HepG2 (cell line): ENCODE results near the gene TPGS1. TPM values are rescaled to one million over a fixed set of nuclear protein-coding genes. Genes with fewer than 3 reads are reported as not detected.

Experiments used
- ERF ChIP-seq: IDR thresholded peaks from 2 replicates; pipeline ENCODE4 v1.6.1; 2018; ENCODE audit warnings: missing biosample characterization, missing genetic modification reagents
- HMG20A ChIP-seq: IDR thresholded peaks from 2 replicates; pipeline ENCODE4 v1.6.1; 2016; ENCODE audit warnings: borderline replicate concordance
- KDM6A ChIP-seq: IDR thresholded peaks from 2 replicates; pipeline ENCODE4 v1.6.1; 2016; ENCODE audit warnings: low read depth
- NR1H2 ChIP-seq: sonication (generic); formaldehyde crosslinking; IDR thresholded peaks from 2 replicates; pipeline ENCODE4 v1.8.1; 2022; ENCODE audit warnings: low read depth, missing genetic modification reagents, borderline replicate concordance
- PCBP2 ChIP-seq: fragments of 200-400 bp; formaldehyde crosslinking; optimal IDR thresholded peaks from 2 replicates; pipeline ENCODE3; 2018; ENCODE audit warnings: low read length, low read depth; ENCODE audit not compliant: poor library complexity, severe bottlenecking
- PHF20 ChIP-seq: sonication (generic); formaldehyde crosslinking; IDR thresholded peaks from 2 replicates; pipeline ENCODE4 v1.5.0; 2020; ENCODE audit warnings: mild to moderate bottlenecking, missing genetic modification reagents
- RFX1 ChIP-seq: fragments of 450-650 bp; IDR thresholded peaks from 2 replicates; pipeline ENCODE4 v1.6.1; 2017
- RFX3 ChIP-seq: IDR thresholded peaks from 2 replicates; pipeline ENCODE4 v1.6.1; 2016; ENCODE audit warnings: missing biosample characterization, missing genetic modification reagents
- RXRB ChIP-seq: IDR thresholded peaks from 2 replicates; pipeline ENCODE4 v1.6.1; 2016; ENCODE audit warnings: borderline replicate concordance, missing genetic modification reagents, missing compliant biosample characterization
- ZMYM3 ChIP-seq: sonication (generic); formaldehyde crosslinking; IDR thresholded peaks from 2 replicates; pipeline ENCODE4 v1.5.1; 2020; ENCODE audit warnings: mild to moderate bottlenecking, missing genetic modification reagents
- ZNF7 ChIP-seq: IDR thresholded peaks from 2 replicates; pipeline ENCODE4 v1.6.1; 2016; ENCODE audit warnings: missing biosample characterization, missing genetic modification reagents
- ZNF775 ChIP-seq: sonication (generic); formaldehyde crosslinking; IDR thresholded peaks from 2 replicates; pipeline ENCODE4 v1.4.0; 2020; ENCODE audit warnings: missing genetic modification reagents, mild to moderate bottlenecking, moderate library complexity, borderline replicate concordance
- ZNF891 ChIP-seq: sonication (generic); formaldehyde crosslinking; IDR thresholded peaks from 2 replicates; pipeline ENCODE4 v1.5.0; 2020; ENCODE audit warnings: mild to moderate bottlenecking, missing genetic modification reagents
- ZSCAN31 ChIP-seq: sonication (generic); formaldehyde crosslinking; IDR thresholded peaks from 2 replicates; pipeline ENCODE4 v1.5.0; 2020; ENCODE audit warnings: low read depth, mild to moderate bottlenecking, missing genetic modification reagents
- polyA plus RNA-seq, 8 experiments: library from polyadenylated mRNA; depleted of rRNA in 3 of 8; stranded (reverse) in 7 of 8; unstranded in 1 of 8; fragments of >200 nt; fragmentation: Illumina TruSeq in 4 of 8; extraction: Trizol in 4 of 8; gene quantifications; 2 replicates each; pipeline versions ENCODE4 v1.2.1 to v1.2.3, GENCODE V29; 2011 to 2016; ENCODE audit warnings: low read depth in 4 of 8, missing spikeins in 1 of 8, mixed read lengths in 1 of 8; ENCODE audit not compliant: insufficient read depth in 1 of 8
- total RNA-seq, 5 experiments: library from RNA; depleted of rRNA; stranded (reverse); fragments of >200 nt; fragmentation: Illumina TruSeq; extraction: Trizol; gene quantifications; 2 replicates each; pipeline ENCODE4 v1.2.3, GENCODE V29; 2016; ENCODE audit warnings: low read depth in 1 of 5
- TF ChIP-seq, protein P1 (sequence below): sonication (generic); formaldehyde crosslinking; IDR thresholded peaks from 2 replicates; pipeline ENCODE4 v1.8.0; 2022; ENCODE audit warnings: missing genetic modification reagents, mild to moderate bottlenecking, inconsistent platforms, borderline replicate concordance
- TF ChIP-seq, protein P2 (sequence below): sonication (generic); formaldehyde crosslinking; IDR thresholded peaks from 2 replicates; pipeline ENCODE4 v1.8.1; 2022; ENCODE audit warnings: low read depth, mild to moderate bottlenecking, missing genetic modification reagents
- TF ChIP-seq, protein P3 (sequence below), 2 experiments: IDR thresholded peaks; 2 replicates each; pipeline ENCODE4 v1.6.1; 2011 to 2012; ENCODE audit warnings: low read length in 2 of 2, borderline replicate concordance in 1 of 2, low read depth in 1 of 2, mild to moderate bottlenecking in 1 of 2, moderate library complexity in 1 of 2
- TF ChIP-seq, protein P4 (sequence below): sonication (generic); formaldehyde crosslinking; IDR thresholded peaks from 2 replicates; pipeline ENCODE4 v1.5.0; 2020; ENCODE audit warnings: missing genetic modification reagents, mild to moderate bottlenecking, borderline replicate concordance

The TPGS1 gene
- total and polyA plus RNA-seq, 2 of the 13 experiments (the other 11 are each of a cell fraction or from before 2014, with no cell fraction given) = 1.1 to 6.2 TPM

DNA sequence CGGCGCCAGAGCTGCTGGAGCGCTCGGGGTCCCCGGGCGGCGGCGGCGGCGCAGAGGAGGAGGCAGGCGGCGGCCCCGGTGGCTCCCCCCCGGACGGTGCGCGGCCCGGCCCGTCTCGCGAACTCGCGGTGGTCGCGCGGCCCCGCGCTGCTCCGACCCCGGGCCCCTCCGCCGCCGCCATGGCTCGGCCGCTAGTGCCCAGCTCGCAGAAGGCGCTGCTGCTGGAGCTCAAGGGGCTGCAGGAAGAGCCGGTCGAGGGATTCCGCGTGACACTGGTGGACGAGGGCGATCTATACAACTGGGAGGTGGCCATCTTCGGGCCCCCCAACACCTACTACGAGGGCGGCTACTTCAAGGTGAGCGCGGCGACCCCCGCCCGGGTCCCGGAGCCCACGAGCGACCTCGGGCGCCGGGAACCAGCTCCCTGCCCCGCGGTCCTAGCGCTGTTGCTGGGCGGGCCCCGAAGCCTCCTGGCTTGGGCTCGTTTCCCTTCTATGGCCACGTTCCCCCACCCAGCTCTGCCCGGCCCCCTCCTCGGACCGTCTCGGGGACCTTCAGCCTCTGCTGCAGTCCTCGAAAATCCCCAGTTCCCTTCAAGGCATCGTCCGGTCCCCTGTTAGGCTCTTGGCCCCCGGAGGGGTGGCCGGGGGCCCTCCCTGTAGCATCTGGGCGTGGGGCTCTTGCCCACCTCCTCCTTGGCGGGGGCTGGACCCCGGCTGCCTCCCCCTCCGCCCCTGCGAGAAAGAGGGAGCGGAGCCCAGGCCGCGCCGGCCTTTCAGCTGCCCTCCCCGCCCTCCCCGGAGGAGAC is 24.7 kb downstream of the TPGS1 start, which contains the start of gene CDC34 (continued):
- TF ChIP-seq, protein P1, sequence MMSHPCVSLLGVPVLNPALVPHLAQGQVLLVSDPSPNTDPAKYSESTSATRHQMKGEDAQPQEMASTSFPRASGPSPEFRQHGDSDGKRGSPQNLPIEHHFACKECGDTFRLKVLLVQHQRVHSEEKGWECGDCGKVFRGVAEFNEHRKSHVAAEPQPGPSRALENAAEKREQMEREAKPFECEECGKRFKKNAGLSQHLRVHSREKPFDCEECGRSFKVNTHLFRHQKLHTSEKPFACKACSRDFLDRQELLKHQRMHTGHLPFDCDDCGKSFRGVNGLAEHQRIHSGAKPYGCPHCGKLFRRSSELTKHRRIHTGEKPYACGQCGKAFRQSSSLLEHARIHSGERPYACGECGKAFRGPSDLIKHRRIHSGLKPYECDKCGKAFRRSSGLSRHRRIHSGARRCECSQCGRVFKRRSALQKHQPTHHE (CRISPR knock-in tag) = no peak
- no peak; the same call in 1 of the 2 replicates for TF ChIP-seq ZSCAN31 (CRISPR knock-in tag)
- TF ChIP-seq ZNF775 (CRISPR knock-in tag) = no peak
- TF ChIP-seq, protein P2, sequence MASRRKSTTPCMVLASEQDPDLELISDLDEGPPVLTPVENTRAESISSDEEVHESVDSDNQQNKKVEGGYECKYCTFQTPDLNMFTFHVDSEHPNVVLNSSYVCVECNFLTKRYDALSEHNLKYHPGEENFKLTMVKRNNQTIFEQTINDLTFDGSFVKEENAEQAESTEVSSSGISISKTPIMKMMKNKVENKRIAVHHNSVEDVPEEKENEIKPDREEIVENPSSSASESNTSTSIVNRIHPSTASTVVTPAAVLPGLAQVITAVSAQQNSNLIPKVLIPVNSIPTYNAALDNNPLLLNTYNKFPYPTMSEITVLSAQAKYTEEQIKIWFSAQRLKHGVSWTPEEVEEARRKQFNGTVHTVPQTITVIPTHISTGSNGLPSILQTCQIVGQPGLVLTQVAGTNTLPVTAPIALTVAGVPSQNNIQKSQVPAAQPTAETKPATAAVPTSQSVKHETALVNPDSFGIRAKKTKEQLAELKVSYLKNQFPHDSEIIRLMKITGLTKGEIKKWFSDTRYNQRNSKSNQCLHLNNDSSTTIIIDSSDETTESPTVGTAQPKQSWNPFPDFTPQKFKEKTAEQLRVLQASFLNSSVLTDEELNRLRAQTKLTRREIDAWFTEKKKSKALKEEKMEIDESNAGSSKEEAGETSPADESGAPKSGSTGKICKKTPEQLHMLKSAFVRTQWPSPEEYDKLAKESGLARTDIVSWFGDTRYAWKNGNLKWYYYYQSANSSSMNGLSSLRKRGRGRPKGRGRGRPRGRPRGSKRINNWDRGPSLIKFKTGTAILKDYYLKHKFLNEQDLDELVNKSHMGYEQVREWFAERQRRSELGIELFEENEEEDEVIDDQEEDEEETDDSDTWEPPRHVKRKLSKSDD (CRISPR knock-in tag) = no peak
- no peak for TF ChIP-seq RFX1
- no peak for TF ChIP-seq ZMYM3 (CRISPR knock-in tag)
- TF ChIP-seq, protein P3, sequence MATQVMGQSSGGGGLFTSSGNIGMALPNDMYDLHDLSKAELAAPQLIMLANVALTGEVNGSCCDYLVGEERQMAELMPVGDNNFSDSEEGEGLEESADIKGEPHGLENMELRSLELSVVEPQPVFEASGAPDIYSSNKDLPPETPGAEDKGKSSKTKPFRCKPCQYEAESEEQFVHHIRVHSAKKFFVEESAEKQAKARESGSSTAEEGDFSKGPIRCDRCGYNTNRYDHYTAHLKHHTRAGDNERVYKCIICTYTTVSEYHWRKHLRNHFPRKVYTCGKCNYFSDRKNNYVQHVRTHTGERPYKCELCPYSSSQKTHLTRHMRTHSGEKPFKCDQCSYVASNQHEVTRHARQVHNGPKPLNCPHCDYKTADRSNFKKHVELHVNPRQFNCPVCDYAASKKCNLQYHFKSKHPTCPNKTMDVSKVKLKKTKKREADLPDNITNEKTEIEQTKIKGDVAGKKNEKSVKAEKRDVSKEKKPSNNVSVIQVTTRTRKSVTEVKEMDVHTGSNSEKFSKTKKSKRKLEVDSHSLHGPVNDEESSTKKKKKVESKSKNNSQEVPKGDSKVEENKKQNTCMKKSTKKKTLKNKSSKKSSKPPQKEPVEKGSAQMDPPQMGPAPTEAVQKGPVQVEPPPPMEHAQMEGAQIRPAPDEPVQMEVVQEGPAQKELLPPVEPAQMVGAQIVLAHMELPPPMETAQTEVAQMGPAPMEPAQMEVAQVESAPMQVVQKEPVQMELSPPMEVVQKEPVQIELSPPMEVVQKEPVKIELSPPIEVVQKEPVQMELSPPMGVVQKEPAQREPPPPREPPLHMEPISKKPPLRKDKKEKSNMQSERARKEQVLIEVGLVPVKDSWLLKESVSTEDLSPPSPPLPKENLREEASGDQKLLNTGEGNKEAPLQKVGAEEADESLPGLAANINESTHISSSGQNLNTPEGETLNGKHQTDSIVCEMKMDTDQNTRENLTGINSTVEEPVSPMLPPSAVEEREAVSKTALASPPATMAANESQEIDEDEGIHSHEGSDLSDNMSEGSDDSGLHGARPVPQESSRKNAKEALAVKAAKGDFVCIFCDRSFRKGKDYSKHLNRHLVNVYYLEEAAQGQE (IDR thresholded peaks at IDR 0.05; ENCODE audit: borderline replicate concordance in 1 of 2, low read depth in 1 of 2, low read length in 2 of 2) = no peak
- TF ChIP-seq, protein P4, sequence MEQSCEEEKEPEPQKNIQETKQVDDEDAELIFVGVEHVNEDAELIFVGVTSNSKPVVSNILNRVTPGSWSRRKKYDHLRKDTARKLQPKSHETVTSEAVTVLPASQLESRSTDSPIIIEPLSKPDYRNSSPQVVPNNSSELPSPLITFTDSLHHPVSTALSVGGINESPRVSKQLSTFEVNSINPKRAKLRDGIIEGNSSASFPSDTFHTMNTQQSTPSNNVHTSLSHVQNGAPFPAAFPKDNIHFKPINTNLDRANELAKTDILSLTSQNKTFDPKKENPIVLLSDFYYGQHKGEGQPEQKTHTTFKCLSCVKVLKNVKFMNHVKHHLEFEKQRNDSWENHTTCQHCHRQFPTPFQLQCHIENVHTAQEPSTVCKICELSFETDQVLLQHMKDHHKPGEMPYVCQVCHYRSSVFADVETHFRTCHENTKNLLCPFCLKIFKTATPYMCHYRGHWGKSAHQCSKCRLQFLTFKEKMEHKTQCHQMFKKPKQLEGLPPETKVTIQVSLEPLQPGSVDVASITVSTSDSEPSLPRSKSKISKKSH (CRISPR knock-in tag) = no peak
- no peak for TF ChIP-seq HMG20A
- TF ChIP-seq PCBP2 = no peak
- no peak; the same call in 1 of the 2 replicates for TF ChIP-seq ERF (CRISPR knock-in tag)
- TF ChIP-seq PHF20 (CRISPR knock-in tag) = no peak
- no peak for TF ChIP-seq RXRB (CRISPR knock-in tag)
- TF ChIP-seq KDM6A = no peak
- no peak for TF ChIP-seq ZNF891 (CRISPR knock-in tag)
- no peak for TF ChIP-seq ZNF7 (CRISPR knock-in tag)
- TF ChIP-seq RFX3 (CRISPR knock-in tag) = no peak
- TF ChIP-seq NR1H2 (CRISPR knock-in tag) = no peak
